ENCODE results near the gene NUMB.

- TF ChIP-seq EZH2 (IDR thresholded peaks at IDR 0.05; ENCODE audit: borderline replicate concordance, insufficient read depth, low read length, poor library complexity, severe bottlenecking), result no peak
- no peak for TF ChIP-seq CTCF (IDR thresholded peaks at IDR 0.05; ENCODE audit: poor library complexity, severe bottlenecking)
- TF ChIP-seq, protein P1, sequence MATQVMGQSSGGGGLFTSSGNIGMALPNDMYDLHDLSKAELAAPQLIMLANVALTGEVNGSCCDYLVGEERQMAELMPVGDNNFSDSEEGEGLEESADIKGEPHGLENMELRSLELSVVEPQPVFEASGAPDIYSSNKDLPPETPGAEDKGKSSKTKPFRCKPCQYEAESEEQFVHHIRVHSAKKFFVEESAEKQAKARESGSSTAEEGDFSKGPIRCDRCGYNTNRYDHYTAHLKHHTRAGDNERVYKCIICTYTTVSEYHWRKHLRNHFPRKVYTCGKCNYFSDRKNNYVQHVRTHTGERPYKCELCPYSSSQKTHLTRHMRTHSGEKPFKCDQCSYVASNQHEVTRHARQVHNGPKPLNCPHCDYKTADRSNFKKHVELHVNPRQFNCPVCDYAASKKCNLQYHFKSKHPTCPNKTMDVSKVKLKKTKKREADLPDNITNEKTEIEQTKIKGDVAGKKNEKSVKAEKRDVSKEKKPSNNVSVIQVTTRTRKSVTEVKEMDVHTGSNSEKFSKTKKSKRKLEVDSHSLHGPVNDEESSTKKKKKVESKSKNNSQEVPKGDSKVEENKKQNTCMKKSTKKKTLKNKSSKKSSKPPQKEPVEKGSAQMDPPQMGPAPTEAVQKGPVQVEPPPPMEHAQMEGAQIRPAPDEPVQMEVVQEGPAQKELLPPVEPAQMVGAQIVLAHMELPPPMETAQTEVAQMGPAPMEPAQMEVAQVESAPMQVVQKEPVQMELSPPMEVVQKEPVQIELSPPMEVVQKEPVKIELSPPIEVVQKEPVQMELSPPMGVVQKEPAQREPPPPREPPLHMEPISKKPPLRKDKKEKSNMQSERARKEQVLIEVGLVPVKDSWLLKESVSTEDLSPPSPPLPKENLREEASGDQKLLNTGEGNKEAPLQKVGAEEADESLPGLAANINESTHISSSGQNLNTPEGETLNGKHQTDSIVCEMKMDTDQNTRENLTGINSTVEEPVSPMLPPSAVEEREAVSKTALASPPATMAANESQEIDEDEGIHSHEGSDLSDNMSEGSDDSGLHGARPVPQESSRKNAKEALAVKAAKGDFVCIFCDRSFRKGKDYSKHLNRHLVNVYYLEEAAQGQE (IDR thresholded peaks at IDR 0.05; ENCODE audit: borderline replicate concordance), result no peak
Observed at GRCh38 chr14:73230051-73230450, 228.3 kb downstream of the NUMB start.
